Neural crest cell (in vitro differentiated cells): ENCODE results near the gene MTA1. TPM values are rescaled to one million over a fixed set of nuclear protein-coding genes. Genes with fewer than 3 reads are reported as not detected.

Experiments used
- DNase-seq: peaks from one replicate; pipeline ENCODE4 v3.0.0; 2021; ENCODE audit warnings: low read depth, mixed read lengths, low spot score
- H3K27ac Mint-ChIP-seq: one replicate; pipeline ENCODE4 v1.8.0; 2021; ENCODE audit warnings: mild to moderate bottlenecking, mixed read lengths; ENCODE audit not compliant: unreplicated experiment
- H3K27me3 Mint-ChIP-seq: 2 replicates; pipeline ENCODE4 v1.8.0; 2021; ENCODE audit warnings: low read depth, mild to moderate bottlenecking, mixed read lengths
- H3K36me3 Mint-ChIP-seq: 2 replicates; pipeline ENCODE4 v1.8.0; 2021; ENCODE audit warnings: low read depth, mild to moderate bottlenecking, mixed read lengths
- H3K4me1 Mint-ChIP-seq: 2 replicates; pipeline ENCODE4 v1.8.0; 2021; ENCODE audit warnings: mixed read lengths
- H3K4me3 Mint-ChIP-seq: one replicate; pipeline ENCODE4 v1.8.0; 2021; ENCODE audit warnings: mild to moderate bottlenecking, mixed read lengths
- H3K9me3 Mint-ChIP-seq: 2 replicates; pipeline ENCODE4 v1.8.0; 2021; ENCODE audit warnings: mixed read lengths
- total RNA-seq: library from RNA; stranded (reverse); gene quantifications from 2 replicates; pipeline ENCODE4 v1.2.1, GENCODE V29; 2021
- TF ChIP-seq, protein P1 (sequence below): fragments of 200-600 bp; sonication (generic); conservative IDR thresholded peaks from 2 replicates; pipeline ENCODE4 v1.5.0; 2021; ENCODE audit warnings: antibody characterized with exemption, mild to moderate bottlenecking

The MTA1 gene
- total RNA-seq, 1 donor from 2014 or later: 246 TPM

DNA sequence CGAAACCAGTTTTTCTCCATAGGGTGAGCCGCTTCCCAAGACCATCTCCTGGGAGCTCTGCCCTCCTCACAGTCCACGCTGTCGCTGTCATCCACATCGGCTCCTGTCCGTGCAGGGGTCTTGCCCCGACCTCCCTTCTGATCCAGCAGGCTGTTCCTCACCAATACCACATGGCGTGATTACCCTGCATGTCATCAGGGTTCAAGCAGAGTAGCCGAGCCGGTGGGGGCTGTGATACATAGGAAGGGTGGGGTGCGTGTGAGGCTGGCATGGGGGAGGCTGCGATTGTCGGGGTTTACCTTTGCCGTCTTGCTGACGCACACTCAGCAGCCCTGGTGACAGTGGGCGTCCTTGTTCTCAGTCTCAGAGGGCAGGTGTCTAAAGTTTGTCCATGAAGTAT, 88.4 kb downstream of the MTA1 start:
- TF ChIP-seq, protein P1, sequence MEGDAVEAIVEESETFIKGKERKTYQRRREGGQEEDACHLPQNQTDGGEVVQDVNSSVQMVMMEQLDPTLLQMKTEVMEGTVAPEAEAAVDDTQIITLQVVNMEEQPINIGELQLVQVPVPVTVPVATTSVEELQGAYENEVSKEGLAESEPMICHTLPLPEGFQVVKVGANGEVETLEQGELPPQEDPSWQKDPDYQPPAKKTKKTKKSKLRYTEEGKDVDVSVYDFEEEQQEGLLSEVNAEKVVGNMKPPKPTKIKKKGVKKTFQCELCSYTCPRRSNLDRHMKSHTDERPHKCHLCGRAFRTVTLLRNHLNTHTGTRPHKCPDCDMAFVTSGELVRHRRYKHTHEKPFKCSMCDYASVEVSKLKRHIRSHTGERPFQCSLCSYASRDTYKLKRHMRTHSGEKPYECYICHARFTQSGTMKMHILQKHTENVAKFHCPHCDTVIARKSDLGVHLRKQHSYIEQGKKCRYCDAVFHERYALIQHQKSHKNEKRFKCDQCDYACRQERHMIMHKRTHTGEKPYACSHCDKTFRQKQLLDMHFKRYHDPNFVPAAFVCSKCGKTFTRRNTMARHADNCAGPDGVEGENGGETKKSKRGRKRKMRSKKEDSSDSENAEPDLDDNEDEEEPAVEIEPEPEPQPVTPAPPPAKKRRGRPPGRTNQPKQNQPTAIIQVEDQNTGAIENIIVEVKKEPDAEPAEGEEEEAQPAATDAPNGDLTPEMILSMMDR: no peak
- DNase-seq: no peak
- peaks cover 46% of the 10 kb centered on the region for H3K27me3 Mint-ChIP-seq
- no peak overlapping the region for H3K27ac Mint-ChIP-seq
- no peaks in the 10 kb centered on the region for H3K36me3 Mint-ChIP-seq
- no peak overlapping the region for H3K4me3 Mint-ChIP-seq
- no peaks in the 10 kb centered on the region for H3K9me3 Mint-ChIP-seq
- peaks cover 8% of the 10 kb centered on the region for H3K4me1 Mint-ChIP-seq

DNA sequence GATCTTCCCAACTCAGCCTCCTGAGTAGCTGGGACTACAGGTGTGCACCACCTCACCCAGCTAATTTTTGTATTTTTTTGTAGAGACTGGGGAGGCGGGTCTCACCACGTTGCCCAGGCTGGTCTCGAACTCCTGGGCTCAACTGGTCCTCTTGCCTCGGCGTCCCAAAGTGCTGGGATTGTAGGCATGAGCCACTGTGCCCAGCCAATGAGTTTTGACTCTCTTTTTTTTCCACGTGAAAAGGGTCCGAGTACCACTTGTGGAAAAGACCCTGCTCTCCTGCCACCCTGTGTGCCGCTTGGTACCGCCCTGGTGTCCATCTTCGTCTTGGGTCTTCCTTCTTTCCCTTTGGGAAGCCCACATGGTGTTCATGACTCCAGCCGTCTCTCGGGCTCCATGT, 89.0 kb downstream of the MTA1 start:
- no peaks in the 10 kb centered on the region for H3K9me3 Mint-ChIP-seq
- H3K4me1 Mint-ChIP-seq: peaks cover 4% of the 10 kb centered on the region
- H3K27ac Mint-ChIP-seq: no peak overlapping the region
- TF ChIP-seq, protein P1: no peak
- H3K27me3 Mint-ChIP-seq: peaks cover 46% of the 10 kb centered on the region
- no peaks in the 10 kb centered on the region for H3K36me3 Mint-ChIP-seq
- H3K4me3 Mint-ChIP-seq: no peak overlapping the region
- no peak for DNase-seq

DNA sequence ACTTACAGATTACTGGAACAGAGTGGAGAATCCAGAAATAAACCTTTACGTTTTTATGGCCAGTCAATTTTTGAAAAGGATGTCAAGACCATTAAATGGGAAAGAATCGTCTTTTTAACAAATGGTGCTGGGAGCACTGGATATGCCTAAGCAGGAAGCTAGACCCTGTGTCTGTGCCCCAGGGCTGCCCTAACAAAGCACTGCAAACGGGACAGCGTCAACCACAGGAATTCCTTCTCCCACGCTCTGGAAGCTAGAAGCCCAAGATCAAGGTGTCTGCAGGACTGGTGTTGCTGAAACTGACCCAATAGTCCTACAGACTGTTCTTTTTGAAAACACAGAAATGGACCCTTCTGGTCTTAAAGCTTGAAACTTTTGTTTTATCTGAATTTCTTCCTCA, 97.5 kb downstream of the MTA1 start:
- DNase-seq: no peak
- H3K4me1 Mint-ChIP-seq: no peaks in the 10 kb centered on the region
- H3K36me3 Mint-ChIP-seq: no peaks in the 10 kb centered on the region
- peaks cover 58% of the 10 kb centered on the region for H3K27me3 Mint-ChIP-seq
- TF ChIP-seq, protein P1: no peak
- H3K4me3 Mint-ChIP-seq: no peak overlapping the region
- no peak overlapping the region for H3K27ac Mint-ChIP-seq
- H3K9me3 Mint-ChIP-seq: peaks cover 10% of the 10 kb centered on the region

DNA sequence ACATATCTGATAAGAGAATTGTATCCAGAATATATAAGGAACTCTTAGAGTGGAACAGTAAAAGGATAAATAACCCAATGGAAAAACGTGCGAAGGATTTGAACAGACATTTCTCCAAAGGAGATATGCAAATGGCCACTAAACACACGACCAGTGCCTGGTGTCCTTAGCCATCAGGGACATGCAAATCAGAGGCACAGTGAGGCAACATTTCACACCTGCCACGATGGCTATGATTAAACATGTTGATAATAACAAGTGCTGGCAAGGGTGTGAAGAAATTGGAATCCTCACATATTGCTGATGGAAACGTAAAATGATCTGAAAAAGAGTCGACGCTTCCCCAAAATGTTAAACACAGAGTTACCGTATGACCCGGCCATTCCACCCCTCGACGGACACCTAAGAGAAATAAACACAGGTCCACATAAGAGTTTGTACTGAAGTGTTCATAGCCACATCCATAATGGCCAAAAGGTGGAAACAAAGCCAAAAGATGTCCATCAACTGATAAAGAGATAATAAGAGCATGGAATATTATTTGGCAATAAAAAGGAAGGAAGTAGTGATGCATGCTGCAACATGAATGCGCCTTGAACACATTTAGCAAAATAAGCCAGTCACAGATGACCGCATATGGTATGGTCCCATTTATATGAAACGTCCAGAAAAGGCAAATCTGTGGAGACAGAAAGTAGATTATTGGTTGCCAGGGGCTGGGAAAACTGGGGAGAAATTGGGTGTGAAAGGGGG, 100.5 kb downstream of the MTA1 start:
- Mint-ChIP-seq H3K4me3 (no peak overlapping the region), H3K27me3 (peaks cover 63% of the 10 kb centered on the region), H3K4me1 (no peaks in the 10 kb centered on the region), H3K36me3 (no peaks in the 10 kb centered on the region), H3K9me3 (peaks cover 7% of the 10 kb centered on the region), H3K27ac (no peak overlapping the region)
- TF ChIP-seq, protein P1: no peak
- no peak for DNase-seq

Other genes starting within 250 kb of the MTA1 start
- 25.6 and 27.1 TPM in 2 replicates for gene NUDT14, start 238.5 kb upstream of the MTA1 start, total RNA-seq
- 33.6 and 36.6 TPM in 2 replicates for gene BTBD6, start 171.3 kb upstream of the MTA1 start, total RNA-seq
- 50.0 and 51.1 TPM in 2 replicates for gene BRF1, start 118.8 kb upstream of the MTA1 start, total RNA-seq
- 101 and 104 TPM in 2 replicates for gene PACS2, start 105.1 kb upstream of the MTA1 start, total RNA-seq
- gene TEX22, start 21.3 kb upstream of the MTA1 start, total RNA-seq: 4.4 and 5.2 TPM in 2 replicates
- 38.3 and 39.3 TPM in 2 replicates for gene CRIP2, start 55.0 kb downstream of the MTA1 start, total RNA-seq
- gene CRIP1, start 67.1 kb downstream of the MTA1 start, total RNA-seq: 3.2 and 4.8 TPM in 2 replicates
- gene TEDC1, start 71.4 kb downstream of the MTA1 start, total RNA-seq: 39.6 and 44.9 TPM in 2 replicates
- 12.3 and 13.9 TPM in 2 replicates for gene TMEM121, start 106.8 kb downstream of the MTA1 start, total RNA-seq